Ascending aorta (tissue), 2 donors: ENCODE measurements around the gene CPNE7. TPM values are rescaled to one million over a fixed set of nuclear protein-coding genes. Genes with fewer than 3 reads are reported as not detected.

Experiments
- DNase-seq, 2 donors: peaks; one replicate each; pipeline ENCODE4 v3.0.0-alpha.2; 2019; ENCODE audit warnings: low spot score in 2 of 2
- H3K27ac ChIP-seq, 2 donors: fragments of 200-600 bp; sonication (generic); one replicate each; pipeline ENCODE4 v1.5.1; 2016 to 2017; ENCODE audit warnings: mild to moderate bottlenecking in 1 of 2
- H3K27me3 ChIP-seq: fragments of 200-600 bp; sonication (generic); one replicate; pipeline ENCODE4 v1.5.1; 2017
- H3K36me3 ChIP-seq, 2 donors: fragments of 200-600 bp; sonication (generic); one replicate each; pipeline ENCODE4 v1.5.1; 2016
- H3K4me1 ChIP-seq, 2 donors: fragments of 200-600 bp; sonication (generic); one replicate each; pipeline ENCODE4 v1.5.1; 2016 to 2017; ENCODE audit warnings: mild to moderate bottlenecking in 1 of 2
- H3K4me3 ChIP-seq, 2 donors: fragments of 200-600 bp; sonication (generic); one replicate each; pipeline ENCODE4 v1.5.1; 2016 to 2017; ENCODE audit warnings: mild to moderate bottlenecking in 1 of 2
- H3K9me3 ChIP-seq, 2 donors: fragments of 200-600 bp; sonication (generic); one replicate each; pipeline ENCODE4 v1.5.1; 2016
- intact Hi-C: fragments of 100-400 bp; cut with DNase I; formaldehyde crosslinking; loops from one replicate; pipeline ENCODE4 v1.15.1; 2023
- total RNA-seq: library from RNA; depleted of rRNA; stranded (reverse); fragments of >200 nt; gene quantifications from one replicate; pipeline ENCODE4 v1.1.0, GENCODE V29; 2016
- TF ChIP-seq, protein P1 (sequence below), 3 experiments: fragments of 200-600 bp in 2 of 3; fragments of 450-650 bp in 1 of 3; sonication (generic) in 2 of 3; IDR thresholded peaks; one replicate each; pipeline ENCODE4 v1.5.1; 2016 to 2019; ENCODE audit warnings: antibody characterized with exemption in 3 of 3, mild to moderate bottlenecking in 1 of 3, moderate library complexity in 1 of 3

Gene CPNE7
- total RNA-seq, 1 donor from 2014 or later = not detected

DNA sequence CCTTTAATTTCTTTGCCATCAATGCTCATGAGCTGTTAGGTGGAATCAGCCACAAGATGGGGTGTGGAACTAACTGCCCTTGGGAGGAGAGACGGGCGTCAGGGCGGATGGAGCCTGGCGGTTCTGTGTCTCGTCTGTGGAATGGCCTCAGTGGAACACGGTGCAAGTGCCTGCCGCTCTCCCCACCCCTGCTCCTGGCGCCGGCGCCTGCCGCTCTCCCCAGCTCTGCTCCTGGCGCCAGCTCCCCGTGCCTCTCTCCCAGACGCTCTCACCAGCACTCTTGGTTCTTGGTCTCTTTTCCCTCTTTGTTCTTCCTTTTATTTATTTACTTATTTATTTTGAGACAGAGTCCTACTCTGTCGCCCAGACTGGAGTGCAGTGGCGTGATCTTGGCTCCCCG is 28.3 kb upstream of the CPNE7 start:
- no peaks in the 10 kb centered on the region for H3K4me1 ChIP-seq
- no peak for DNase-seq
- intact Hi-C loops = no loop called here
- H3K4me3 ChIP-seq = no peak overlapping the region
- H3K9me3 ChIP-seq = no peaks in the 10 kb centered on the region
- H3K27ac ChIP-seq = no peak overlapping the region
- no peaks in the 10 kb centered on the region for H3K27me3 ChIP-seq
- TF ChIP-seq, protein P1, sequence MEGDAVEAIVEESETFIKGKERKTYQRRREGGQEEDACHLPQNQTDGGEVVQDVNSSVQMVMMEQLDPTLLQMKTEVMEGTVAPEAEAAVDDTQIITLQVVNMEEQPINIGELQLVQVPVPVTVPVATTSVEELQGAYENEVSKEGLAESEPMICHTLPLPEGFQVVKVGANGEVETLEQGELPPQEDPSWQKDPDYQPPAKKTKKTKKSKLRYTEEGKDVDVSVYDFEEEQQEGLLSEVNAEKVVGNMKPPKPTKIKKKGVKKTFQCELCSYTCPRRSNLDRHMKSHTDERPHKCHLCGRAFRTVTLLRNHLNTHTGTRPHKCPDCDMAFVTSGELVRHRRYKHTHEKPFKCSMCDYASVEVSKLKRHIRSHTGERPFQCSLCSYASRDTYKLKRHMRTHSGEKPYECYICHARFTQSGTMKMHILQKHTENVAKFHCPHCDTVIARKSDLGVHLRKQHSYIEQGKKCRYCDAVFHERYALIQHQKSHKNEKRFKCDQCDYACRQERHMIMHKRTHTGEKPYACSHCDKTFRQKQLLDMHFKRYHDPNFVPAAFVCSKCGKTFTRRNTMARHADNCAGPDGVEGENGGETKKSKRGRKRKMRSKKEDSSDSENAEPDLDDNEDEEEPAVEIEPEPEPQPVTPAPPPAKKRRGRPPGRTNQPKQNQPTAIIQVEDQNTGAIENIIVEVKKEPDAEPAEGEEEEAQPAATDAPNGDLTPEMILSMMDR (IDR thresholded peaks at IDR 0.05) = no peak
- peaks cover 54 to 84% of the 10 kb centered on the region in 2 donors for H3K36me3 ChIP-seq

DNA sequence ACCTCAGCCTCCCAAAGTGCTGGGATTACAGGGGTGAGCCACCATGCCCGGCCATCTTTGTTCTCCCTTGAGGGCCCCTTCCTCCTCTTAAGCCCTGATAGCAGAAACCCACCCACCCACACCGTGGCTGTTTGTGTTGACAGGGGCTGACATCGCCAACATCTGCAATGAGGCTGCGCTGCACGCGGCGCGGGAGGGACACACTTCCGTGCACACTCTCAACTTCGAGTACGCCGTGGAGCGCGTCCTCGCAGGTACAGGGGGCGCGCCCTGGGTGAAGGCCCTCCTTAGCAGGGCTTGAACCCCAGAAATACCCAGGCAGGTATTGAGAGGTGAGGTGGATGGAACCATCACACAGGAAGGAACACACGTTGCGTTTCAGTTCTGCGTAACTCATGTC is 27.7 kb upstream of the CPNE7 start:
- peaks cover 60 to 90% of the 10 kb centered on the region in 2 donors for H3K36me3 ChIP-seq
- H3K9me3 ChIP-seq = no peaks in the 10 kb centered on the region
- H3K4me3 ChIP-seq = no peak overlapping the region
- intact Hi-C loops = no loop called here
- no peaks in the 10 kb centered on the region for H3K27me3 ChIP-seq
- no peak overlapping the region for H3K27ac ChIP-seq
- no peak for DNase-seq
- TF ChIP-seq, protein P1 (IDR thresholded peaks at IDR 0.05) = no peak
- no peaks in the 10 kb centered on the region for H3K4me1 ChIP-seq

DNA sequence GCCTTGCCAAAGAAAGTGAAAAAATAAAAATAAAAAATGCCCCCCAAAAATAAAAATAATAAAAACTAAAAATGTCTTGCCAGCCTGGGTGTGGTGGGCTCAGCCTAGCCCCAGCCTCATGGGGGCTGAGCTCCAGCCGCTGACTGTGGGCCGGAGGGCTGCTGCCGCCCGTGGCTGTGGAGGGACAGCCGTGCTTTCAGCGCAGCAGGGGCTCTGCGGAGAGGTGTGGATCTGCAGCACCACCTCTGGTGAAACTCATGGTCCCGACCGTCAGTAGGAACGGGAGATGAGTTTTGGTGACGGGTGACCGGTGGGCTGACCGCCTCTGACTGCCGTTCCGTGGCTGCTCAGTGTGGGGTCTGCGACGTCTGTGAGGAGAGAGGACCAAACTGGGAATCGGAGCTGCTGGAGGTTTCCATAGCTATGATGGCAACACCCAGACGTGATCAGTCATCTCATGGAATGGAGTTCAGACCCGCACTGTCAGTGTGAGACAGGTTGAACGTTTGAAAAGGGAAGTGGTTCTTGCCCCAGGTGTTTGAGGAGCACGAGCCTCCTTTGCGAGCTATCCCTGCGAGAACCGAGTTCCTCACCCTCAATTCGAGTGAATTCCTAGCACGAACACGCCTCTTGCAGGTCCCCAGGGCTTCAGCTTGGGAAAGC is 27.1 kb upstream of the CPNE7 start:
- H3K4me1 ChIP-seq = no peaks in the 10 kb centered on the region
- DNase-seq = no peak
- peaks cover 65 to 96% of the 10 kb centered on the region in 2 donors for H3K36me3 ChIP-seq
- no peak overlapping the region for H3K4me3 ChIP-seq
- TF ChIP-seq, protein P1 (IDR thresholded peaks at IDR 0.05) = no peak
- intact Hi-C loops = no loop called here
- H3K27ac ChIP-seq = no peak overlapping the region
- H3K9me3 ChIP-seq = no peaks in the 10 kb centered on the region
- no peaks in the 10 kb centered on the region for H3K27me3 ChIP-seq

DNA sequence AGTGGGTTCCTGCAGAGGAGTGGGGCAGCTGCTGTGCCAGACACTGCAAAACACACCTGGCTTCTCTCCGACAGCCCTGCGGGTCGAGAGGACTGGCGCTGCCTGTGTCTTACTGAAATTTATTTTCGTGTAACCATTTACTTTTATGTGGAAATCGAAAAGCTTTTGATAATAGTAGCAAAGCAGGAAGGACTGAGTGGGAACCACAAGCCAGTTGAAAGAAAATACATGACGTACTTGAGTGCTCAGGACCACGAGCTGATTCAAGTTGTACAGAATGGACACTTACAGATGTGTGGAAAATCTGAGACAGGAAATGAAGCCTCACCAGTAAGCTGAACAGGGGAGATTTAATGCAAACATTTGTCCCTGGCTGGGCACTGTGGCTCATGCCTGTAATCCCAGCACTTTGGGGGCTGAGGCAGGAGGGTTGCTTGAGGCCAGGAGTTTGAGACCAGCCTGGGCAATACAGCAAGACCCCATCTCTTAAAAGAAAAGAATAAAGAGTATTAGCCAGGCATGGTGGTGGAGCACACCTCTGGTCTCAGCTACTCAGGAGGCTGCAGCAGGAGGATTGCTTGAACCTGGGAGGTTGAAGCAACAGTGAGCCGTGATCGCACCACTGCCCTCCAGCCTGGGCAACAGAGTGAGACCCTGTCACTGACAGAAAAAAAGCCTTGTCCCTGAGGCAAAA is 26.4 kb upstream of the CPNE7 start:
- no peaks in the 10 kb centered on the region for H3K9me3 ChIP-seq
- no peaks in the 10 kb centered on the region for H3K27me3 ChIP-seq
- TF ChIP-seq, protein P1 (IDR thresholded peaks at IDR 0.05) = no peak
- H3K36me3 ChIP-seq = peaks cover 70 to 100% of the 10 kb centered on the region in 2 donors
- intact Hi-C loops = no loop called here
- DNase-seq = no peak
- H3K27ac ChIP-seq = no peak overlapping the region
- H3K4me1 ChIP-seq = no peaks in the 10 kb centered on the region
- H3K4me3 ChIP-seq = no peak overlapping the region

DNA sequence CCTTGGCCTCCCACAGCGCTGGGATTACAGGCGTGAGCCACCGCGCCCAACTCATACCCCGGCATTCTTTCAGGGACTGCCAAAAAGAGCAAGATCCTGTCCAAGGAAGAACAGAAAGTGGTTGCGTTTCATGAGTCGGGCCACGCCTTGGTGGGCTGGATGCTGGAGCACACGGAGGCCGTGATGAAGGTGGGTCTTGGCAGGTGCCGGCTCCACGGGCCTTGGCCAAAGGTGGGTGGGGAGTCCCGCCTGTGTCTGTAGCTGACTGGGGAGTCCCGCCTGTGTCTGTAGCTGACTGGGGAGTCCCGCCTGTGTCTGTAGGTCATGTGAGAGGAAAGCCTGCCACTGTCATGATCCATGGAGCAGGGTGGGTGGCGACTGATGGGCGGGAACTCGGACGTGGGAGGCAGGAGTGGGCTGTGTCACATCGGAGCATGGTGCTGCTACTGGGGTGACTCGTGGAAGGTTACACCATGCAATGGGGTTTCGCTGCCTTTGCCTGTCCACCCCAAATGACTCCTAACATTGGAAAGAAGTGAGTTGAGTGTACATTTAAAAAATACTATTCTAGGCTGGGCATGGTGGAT is 25.0 kb upstream of the CPNE7 start:
- H3K4me1 ChIP-seq = no peaks in the 10 kb centered on the region
- intact Hi-C loops = no loop called here
- no peaks in the 10 kb centered on the region for H3K27me3 ChIP-seq
- peaks cover 74 to 98% of the 10 kb centered on the region in 2 donors for H3K36me3 ChIP-seq
- H3K4me3 ChIP-seq = no peak overlapping the region
- no peak for DNase-seq
- no peak overlapping the region for H3K27ac ChIP-seq
- H3K9me3 ChIP-seq = no peaks in the 10 kb centered on the region
- TF ChIP-seq, protein P1 (IDR thresholded peaks at IDR 0.05) = no peak
